PFSK-1 (cell line): Measurements from ENCODE around the gene FAM3C.

ENCODE experiments used
- FOXP2 ChIP-seq: optimal IDR thresholded peaks from 2 replicates; pipeline ENCODE3; 2011; ENCODE audit warnings: borderline replicate concordance, control low read depth, inconsistent platforms; ENCODE audit not compliant: insufficient read depth; ENCODE audit errors: extremely low read length, extremely low read depth
- POLR2AphosphoS5 ChIP-seq: IDR thresholded peaks from 2 replicates; pipeline ENCODE4 v1.6.1; 2012; ENCODE audit warnings: low read depth, mild to moderate bottlenecking, control low read depth, low read length, moderate library complexity
- SIN3A ChIP-seq: IDR thresholded peaks from 2 replicates; pipeline ENCODE4 v1.6.1; 2012; ENCODE audit warnings: mild to moderate bottlenecking, low read length, moderate library complexity, borderline replicate concordance; ENCODE audit not compliant: insufficient read depth
- TAF1 ChIP-seq: IDR thresholded peaks from 2 replicates; pipeline ENCODE4 v1.6.1; 2012; ENCODE audit warnings: low read length, control low read depth, borderline replicate concordance; ENCODE audit not compliant: insufficient read depth
- TF ChIP-seq, protein P1 (sequence below), 2 experiments: IDR thresholded peaks; 2 replicates each; pipeline versions ENCODE4 v1.6.1 to v1.8.0; 2011 to 2012; ENCODE audit warnings: low read depth in 2 of 2, low read length in 2 of 2, control low read depth in 1 of 2, inconsistent platforms in 1 of 2, mild to moderate bottlenecking in 1 of 2, moderate library complexity in 1 of 2; ENCODE audit not compliant: insufficient read depth in 1 of 2

FAM3C gene

DNA sequence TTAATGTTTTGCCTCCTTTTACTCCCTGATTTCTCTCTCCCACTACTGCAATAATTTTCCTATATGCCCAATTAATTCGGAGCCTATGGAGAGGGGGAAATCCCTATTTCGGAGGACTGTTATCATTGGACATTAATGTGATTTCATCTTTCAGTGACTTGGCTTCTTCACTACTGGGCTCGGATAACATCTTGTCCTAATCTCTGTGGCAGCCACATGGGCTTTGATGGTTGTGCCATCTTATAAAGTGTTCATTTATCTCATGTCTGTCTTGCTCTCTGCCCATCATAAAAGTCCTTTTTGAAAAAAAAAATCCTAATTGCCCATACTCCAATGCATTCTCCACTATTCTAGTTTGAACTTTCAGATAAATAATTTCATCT, 15.5 kb upstream of the FAM3C start:
- TF ChIP-seq POLR2AphosphoS5 (no peak), TAF1 (no peak)
- TF ChIP-seq, protein P1, sequence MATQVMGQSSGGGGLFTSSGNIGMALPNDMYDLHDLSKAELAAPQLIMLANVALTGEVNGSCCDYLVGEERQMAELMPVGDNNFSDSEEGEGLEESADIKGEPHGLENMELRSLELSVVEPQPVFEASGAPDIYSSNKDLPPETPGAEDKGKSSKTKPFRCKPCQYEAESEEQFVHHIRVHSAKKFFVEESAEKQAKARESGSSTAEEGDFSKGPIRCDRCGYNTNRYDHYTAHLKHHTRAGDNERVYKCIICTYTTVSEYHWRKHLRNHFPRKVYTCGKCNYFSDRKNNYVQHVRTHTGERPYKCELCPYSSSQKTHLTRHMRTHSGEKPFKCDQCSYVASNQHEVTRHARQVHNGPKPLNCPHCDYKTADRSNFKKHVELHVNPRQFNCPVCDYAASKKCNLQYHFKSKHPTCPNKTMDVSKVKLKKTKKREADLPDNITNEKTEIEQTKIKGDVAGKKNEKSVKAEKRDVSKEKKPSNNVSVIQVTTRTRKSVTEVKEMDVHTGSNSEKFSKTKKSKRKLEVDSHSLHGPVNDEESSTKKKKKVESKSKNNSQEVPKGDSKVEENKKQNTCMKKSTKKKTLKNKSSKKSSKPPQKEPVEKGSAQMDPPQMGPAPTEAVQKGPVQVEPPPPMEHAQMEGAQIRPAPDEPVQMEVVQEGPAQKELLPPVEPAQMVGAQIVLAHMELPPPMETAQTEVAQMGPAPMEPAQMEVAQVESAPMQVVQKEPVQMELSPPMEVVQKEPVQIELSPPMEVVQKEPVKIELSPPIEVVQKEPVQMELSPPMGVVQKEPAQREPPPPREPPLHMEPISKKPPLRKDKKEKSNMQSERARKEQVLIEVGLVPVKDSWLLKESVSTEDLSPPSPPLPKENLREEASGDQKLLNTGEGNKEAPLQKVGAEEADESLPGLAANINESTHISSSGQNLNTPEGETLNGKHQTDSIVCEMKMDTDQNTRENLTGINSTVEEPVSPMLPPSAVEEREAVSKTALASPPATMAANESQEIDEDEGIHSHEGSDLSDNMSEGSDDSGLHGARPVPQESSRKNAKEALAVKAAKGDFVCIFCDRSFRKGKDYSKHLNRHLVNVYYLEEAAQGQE (IDR thresholded peaks at IDR 0.05; ENCODE audit: insufficient read depth in 1 of 2, low read depth in 2 of 2, low read length in 2 of 2) = no peak

DNA sequence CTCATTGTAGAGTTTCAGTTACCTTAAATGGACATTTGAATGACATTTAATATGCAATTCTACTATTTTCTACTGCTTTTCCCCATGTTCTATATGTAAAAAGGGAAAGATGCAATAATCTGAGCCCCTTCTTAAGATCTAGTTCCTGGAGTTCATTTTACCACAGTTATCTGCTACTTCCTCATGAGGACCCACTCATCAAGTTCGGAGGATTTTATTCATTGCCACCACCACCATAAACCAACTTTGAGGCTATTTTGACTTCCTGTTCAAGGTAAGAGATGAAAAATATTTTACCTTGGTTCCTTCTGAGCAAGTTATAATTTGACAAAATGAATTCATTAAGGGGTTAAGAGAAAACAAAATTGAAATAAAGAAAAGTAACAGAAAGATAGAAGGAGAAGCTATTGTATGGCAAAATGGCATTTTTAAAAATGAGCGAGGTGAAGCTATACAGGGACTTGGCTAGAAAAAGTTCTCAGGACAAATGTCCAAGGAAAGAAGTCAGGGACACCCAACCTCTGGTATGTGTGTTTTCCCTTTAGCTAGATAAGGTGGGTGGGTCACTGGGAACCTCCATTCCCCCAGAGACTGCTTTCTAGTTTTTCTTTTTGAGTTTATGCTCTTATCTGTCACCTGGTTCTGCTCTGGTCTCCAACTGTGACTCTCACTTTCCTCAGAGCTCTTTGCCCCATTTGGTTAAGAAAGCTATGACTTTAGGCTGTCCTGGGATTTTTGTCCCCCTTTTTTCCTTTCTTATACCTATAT, 14.9 kb upstream of the FAM3C start:
- TF ChIP-seq FOXP2 (no peak), POLR2AphosphoS5 (no peak), TAF1 (no peak), SIN3A (no peak)
- TF ChIP-seq, protein P1 (IDR thresholded peaks at IDR 0.05; ENCODE audit: insufficient read depth in 1 of 2, low read depth in 2 of 2, low read length in 2 of 2) = no peak

DNA sequence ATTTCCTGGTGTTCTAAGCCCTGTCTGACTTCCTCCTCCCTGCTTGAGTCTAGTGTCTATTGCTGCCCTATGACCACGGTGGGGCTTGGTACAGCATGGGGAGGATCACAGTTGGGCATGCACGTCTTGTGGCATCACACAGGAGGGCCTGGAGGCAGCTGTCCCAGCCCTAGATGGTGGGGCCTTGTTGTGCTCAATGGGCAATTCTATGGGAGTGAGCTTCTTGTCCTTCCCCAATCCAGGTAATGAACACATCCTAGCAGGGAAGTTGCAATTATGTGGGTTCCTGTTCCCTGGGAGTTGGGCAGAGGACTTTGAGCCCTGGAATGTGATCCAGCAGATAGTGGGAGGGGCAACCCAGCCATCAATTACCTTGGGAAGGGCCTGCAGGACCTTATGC, 10.8 kb upstream of the FAM3C start:
- TF ChIP-seq POLR2AphosphoS5 = no peak
- no peak for TF ChIP-seq SIN3A
- TF ChIP-seq FOXP2 = no peak
- TF ChIP-seq, protein P1 (IDR thresholded peaks at IDR 0.05; ENCODE audit: insufficient read depth in 1 of 2, low read depth in 2 of 2, low read length in 2 of 2) = no peak
- TF ChIP-seq TAF1 = no peak

DNA sequence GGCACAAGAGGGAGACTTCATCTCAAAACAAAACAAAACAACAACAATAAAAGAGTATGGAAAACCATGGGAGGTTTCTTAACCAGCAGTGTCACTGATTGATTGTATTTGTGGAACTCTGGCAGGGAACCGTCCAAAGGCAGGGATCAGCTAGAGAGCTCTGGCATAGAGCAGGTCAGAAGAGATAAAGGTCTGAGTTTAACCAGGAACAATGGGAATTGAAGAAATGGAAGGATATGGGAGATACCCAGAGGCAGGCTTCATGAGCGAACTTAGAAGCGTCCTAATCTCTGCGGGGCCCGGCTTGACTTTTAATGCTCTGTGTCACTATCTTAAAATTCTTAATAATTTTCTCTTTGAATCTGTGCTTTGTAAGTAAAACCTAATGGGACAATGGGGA, 10.4 kb upstream of the FAM3C start:
- TF ChIP-seq POLR2AphosphoS5 (no peak), SIN3A (no peak), FOXP2 (no peak), TAF1 (no peak)
- TF ChIP-seq, protein P1 (IDR thresholded peaks at IDR 0.05; ENCODE audit: insufficient read depth in 1 of 2, low read depth in 2 of 2, low read length in 2 of 2) = no peak

DNA sequence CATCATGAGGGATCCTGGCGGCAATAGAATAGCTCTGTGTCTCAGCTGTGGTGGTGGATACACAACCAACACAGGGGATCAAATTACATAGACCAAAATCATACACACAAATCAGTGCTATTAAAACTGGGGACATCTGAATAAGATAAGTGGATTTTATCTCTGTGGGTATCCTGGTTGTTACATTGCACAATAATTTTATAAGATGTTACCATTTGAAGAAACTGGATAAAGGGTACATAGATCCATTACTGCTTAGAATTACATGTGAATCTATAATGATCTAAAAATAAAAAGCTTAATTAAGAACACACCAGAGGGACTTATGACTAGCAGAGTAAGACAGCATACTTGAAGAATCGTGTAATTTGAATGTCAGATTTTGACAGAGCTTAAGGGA, 8.2 kb upstream of the FAM3C start:
- TF ChIP-seq, protein P1 (IDR thresholded peaks at IDR 0.05; ENCODE audit: insufficient read depth in 1 of 2, low read depth in 2 of 2, low read length in 2 of 2) = no peak
